Stomach (tissue), 9 donors: ENCODE data around the gene DIPK1A. TPM values are rescaled to one million over a fixed set of nuclear protein-coding genes. Genes with fewer than 3 reads are reported as not detected.

Experiments used
- DNase-seq, 2 donors: peaks; one replicate each; pipeline versions ENCODE4 v3.0.0 to v3.0.0-alpha.2; 2013 to 2019
- H3K27ac ChIP-seq, 5 donors: fragments of 200-600 bp in 4 of 5; sonication (generic) in 4 of 5; one replicate each; pipeline ENCODE4 v1.5.1; 2013 to 2019; ENCODE audit warnings: mild to moderate bottlenecking in 1 of 5, moderate library complexity in 1 of 5
- H3K27me3 ChIP-seq, 3 donors: fragments of 200-600 bp; sonication (generic); one replicate each; pipeline ENCODE4 v1.5.1; 2017 to 2019; ENCODE audit warnings: mixed run types in 1 of 3
- H3K36me3 ChIP-seq, 4 donors: fragments of 200-600 bp; sonication (generic); 1 replicate in 3 of 4; 2 replicates in 1 of 4; pipeline ENCODE4 v1.5.1; 2016 to 2019
- H3K4me1 ChIP-seq, 4 donors: fragments of 200-600 bp; sonication (generic); one replicate each; pipeline ENCODE4 v1.5.1; 2016 to 2019
- H3K4me3 ChIP-seq, 4 donors: fragments of 200-600 bp; sonication (generic) in 3 of 4; one replicate each; pipeline ENCODE4 v1.5.1; 2016 to 2019; ENCODE audit warnings: mild to moderate bottlenecking in 1 of 4
- H3K9me3 ChIP-seq, 4 donors: fragments of 200-600 bp; sonication (generic); one replicate each; pipeline ENCODE4 v1.5.1; 2016 to 2019
- CTCF ChIP-seq, 7 experiments: fragments of 450-650 bp in 4 of 7; fragments of 200-600 bp in 3 of 7; sonication (generic) in 3 of 7; IDR thresholded peaks; one replicate each; pipeline ENCODE4 v1.5.1; 2016 to 2019; ENCODE audit warnings: antibody characterized with exemption in 7 of 7, control low read depth in 2 of 7, mild to moderate bottlenecking in 1 of 7
- EP300 ChIP-seq: sonication (generic); formaldehyde crosslinking; IDR thresholded peaks from one replicate; pipeline ENCODE4 v1.6.1; 2017; ENCODE audit warnings: antibody characterized with exemption
- POLR2A ChIP-seq, 4 donors: fragments of 450-650 bp; IDR thresholded peaks; one replicate each; pipeline ENCODE4 v1.6.1; 2016; ENCODE audit warnings: antibody characterized with exemption in 4 of 4, control low read depth in 2 of 4, mild to moderate bottlenecking in 1 of 4, moderate library complexity in 1 of 4
- POLR2AphosphoS5 ChIP-seq, 3 donors: sonication (generic); formaldehyde crosslinking; IDR thresholded peaks; one replicate each; pipeline ENCODE4 v1.6.1; 2016; ENCODE audit warnings: antibody characterized with exemption in 3 of 3
- WGBS, 5 donors: extraction: QIAGEN DNeasy Blood & Tissue Kit in 3 of 5; methylation state at CpG; one replicate each; pipeline versions ENCODE4 v1.1.5 to v1.1.7; 2013 to 2018; 5-methylcytosine and 5-hydroxymethylcytosine counted together
- intact Hi-C: fragments of 100-400 bp; cut with DNase I; formaldehyde crosslinking; loops from one replicate; pipeline ENCODE4 v1.15.1; 2023; ENCODE audit warnings: low total_unique reads
- polyA plus RNA-seq, 3 donors: library from polyadenylated mRNA; stranded (reverse); fragments of 200-250 nt; gene quantifications; one replicate each; pipeline ENCODE4 v1.2.3, GENCODE V29; 2013
- total RNA-seq, 5 donors: library from RNA; depleted of rRNA; stranded (reverse); fragments of >200 nt; gene quantifications; one replicate each; pipeline versions ENCODE4 v1.1.0 to v1.2.3, GENCODE V29; 2014 to 2016
- donor health status: healthy with polysubstance abuse.
- donor health status: Bipolar disorder and iron deficiency.
- donor health status: healthy.

The DIPK1A gene
- total and polyA plus RNA-seq, 8 donors, result 2.0 to 15.5 (median 5.0) TPM

DNA sequence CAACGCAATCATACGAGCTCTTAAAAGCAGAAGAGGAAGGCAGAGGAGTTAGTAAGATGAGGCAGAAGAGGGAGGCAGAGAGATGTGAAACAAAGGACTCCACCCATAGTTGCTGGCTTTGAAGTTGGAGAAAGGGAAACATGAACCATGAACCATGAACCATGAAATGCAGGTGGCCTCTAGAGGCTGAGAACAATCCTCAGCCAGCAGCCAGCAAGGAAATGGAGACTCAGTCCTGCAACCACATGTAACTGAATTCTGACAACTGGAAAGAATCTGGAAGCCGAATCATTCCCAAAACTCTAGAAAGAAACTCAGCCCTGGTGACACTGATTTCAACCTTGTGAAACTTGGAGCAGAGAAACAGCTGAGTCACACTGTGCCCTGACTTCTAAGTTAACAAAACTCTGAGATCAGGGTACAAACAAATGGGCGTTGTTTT, 10.1 kb downstream of the DIPK1A start:
- Histone ChIP-seq H3K4me1 (peaks cover 20 to 42% (median 33%) of the 10 kb centered on the region in 4 donors), H3K9me3 (no peaks in the 10 kb centered on the region), H3K27ac (peak overlapping the region in 4 of 5 donors; percentile 39 to 77 (median 60)), H3K27me3 (no peaks in the 10 kb centered on the region), H3K36me3 (no peaks in the 10 kb centered on the region), H3K4me3 (no peak overlapping the region)
- 52 to 65% (median 57%) methylated on average over 4 of the region's 4 CpGs for WGBS, 5 donors
- intact Hi-C loops, result no loop called here
- DNase-seq, result peak in 1 of 2 donors; percentile 58
- peak in 1 of 3 donors; percentile 5 for TF ChIP-seq POLR2AphosphoS5 (IDR thresholded peaks at IDR 0.05)
- no peak for TF ChIP-seq POLR2A (IDR thresholded peaks at IDR 0.05)
- no peak for TF ChIP-seq CTCF (IDR thresholded peaks at IDR 0.05)

DNA sequence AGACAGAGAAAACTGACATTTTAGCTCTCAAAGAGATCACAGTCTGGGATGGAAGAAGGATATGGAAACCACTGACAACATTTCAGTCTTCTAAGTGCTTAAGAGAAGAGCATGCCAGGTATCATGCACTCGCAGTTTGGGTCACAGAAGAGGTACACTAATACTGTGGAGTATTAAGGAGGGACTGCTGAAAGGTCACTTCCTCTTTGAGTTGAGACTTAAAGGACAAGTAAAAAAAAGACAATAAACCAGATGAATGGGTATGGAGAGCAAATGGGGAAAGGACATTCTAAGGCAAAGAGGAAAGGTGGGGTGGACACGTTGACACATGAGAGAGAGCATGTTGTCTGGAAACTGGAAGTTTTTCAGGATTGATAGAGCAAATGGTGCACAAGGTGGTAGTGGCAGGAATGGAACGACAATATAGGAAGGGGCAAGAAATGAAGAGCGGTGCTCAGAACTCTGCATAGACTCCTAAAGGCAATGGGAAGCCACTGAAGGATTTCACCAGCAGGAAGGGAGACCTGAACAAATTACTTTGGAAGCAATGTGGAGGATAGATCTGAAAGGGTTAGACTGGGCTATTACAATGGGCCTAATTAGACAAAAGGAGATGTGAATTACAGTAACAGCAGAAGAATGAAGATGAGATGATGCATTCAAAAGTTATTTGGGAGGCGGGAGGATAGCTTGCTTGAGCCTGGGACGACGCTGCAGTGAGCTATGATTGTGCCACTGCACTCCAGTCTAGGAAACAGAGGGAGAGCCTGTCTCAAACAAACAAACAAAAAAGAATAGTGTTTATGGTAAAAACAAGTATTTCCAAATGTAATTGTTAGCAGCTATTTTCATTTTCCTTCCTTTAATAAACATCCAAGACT, 11.1 kb downstream of the DIPK1A start:
- TF ChIP-seq CTCF (IDR thresholded peaks at IDR 0.05), result no peak
- no peaks in the 10 kb centered on the region for H3K9me3 ChIP-seq
- no peak for DNase-seq
- peak overlapping the region in 4 of 5 donors; percentile 39 to 77 (median 60) for H3K27ac ChIP-seq
- no peaks in the 10 kb centered on the region for H3K27me3 ChIP-seq
- peaks cover 20 to 46% (median 33%) of the 10 kb centered on the region in 4 donors for H3K4me1 ChIP-seq
- H3K36me3 ChIP-seq, result no peaks in the 10 kb centered on the region
- H3K4me3 ChIP-seq, result no peak overlapping the region
- 73 to 88% (median 84%) methylated on average over 7 of the region's 7 CpGs for WGBS, 5 donors
- intact Hi-C loops, result no loop called here

DNA sequence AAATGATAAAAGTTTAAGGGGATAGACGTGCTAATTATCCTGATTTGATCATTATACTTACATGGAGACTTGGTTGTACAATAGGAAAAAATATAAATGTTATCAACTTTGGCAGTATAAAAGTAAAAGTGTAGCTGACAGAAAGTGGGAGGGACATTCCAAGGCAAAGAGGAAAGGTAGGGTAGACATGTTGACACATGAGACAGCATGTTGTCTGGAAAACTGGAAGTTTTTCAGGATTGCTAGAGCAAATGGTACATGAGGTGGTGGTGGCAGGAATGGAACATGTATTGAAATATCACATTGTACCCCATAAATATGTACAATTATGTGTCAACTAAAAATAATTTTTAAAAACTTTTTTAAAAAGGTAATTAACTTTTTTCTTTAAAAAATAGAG, 13.2 kb downstream of the DIPK1A start:
- TF ChIP-seq EP300 (no peak), POLR2A (IDR thresholded peaks at IDR 0.05) (no peak), CTCF (IDR thresholded peaks at IDR 0.05) (no peak), POLR2AphosphoS5 (IDR thresholded peaks at IDR 0.05) (no peak)
- DNase-seq, result no peak
- Histone ChIP-seq H3K4me1 (peaks cover 24 to 66% (median 45%) of the 10 kb centered on the region in 4 donors), H3K27me3 (no peaks in the 10 kb centered on the region), H3K36me3 (no peaks in the 10 kb centered on the region), H3K4me3 (no peak overlapping the region), H3K27ac (no peak overlapping the region), H3K9me3 (no peaks in the 10 kb centered on the region)
- 49 to 83% (median 72%) methylated on average over 1 of the region's 1 CpG for WGBS, 5 donors
- intact Hi-C loops, result no loop called here

DNA sequence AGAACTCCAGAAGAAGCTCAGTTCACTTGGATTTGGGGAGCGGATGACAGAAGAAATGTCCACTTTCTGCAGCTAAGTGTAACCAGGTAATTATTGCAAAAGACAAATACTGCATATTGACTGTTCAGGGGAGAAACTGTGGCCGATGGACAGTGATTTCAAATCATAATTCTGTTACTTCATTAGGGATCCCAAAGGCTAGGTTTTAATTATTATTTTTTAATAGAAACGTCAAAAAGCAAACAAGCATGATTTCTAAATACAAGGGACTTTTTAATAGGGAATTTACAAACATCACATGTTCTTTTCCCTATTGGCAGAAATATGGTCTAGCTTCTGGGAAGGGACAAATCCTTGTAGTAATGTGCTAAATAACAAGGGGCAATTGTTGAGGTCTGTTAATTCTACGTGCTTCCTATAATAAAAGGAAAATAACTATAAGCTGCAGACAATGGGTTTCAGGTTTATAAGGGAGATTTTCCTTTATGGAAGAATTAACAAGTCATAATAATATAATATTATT, 15.5 kb downstream of the DIPK1A start:
- intact Hi-C loops, result no loop called here
- no peak for DNase-seq
- TF ChIP-seq EP300 (no peak), POLR2AphosphoS5 (IDR thresholded peaks at IDR 0.05) (no peak), POLR2A (IDR thresholded peaks at IDR 0.05) (no peak), CTCF (IDR thresholded peaks at IDR 0.05) (no peak)

More for the DNA sequence above, 15.5 kb downstream of the DIPK1A start:
- no peaks in the 10 kb centered on the region for H3K27me3 ChIP-seq
- no peak overlapping the region for H3K4me3 ChIP-seq
- no peaks in the 10 kb centered on the region for H3K36me3 ChIP-seq
- 79 to 88% (median 86%) methylated on average over 4 of the region's 4 CpGs for WGBS, 5 donors
- H3K27ac ChIP-seq, result no peak overlapping the region
- no peaks in the 10 kb centered on the region for H3K9me3 ChIP-seq
- H3K4me1 ChIP-seq, result peaks cover 25 to 59% (median 42%) of the 10 kb centered on the region in 4 donors
